Subcutaneous adipose tissue (tissue), 4 donors: ENCODE data around the gene MTMR1. TPM values are rescaled to one million over a fixed set of nuclear protein-coding genes. Genes with fewer than 3 reads are reported as not detected.

Source experiments
- CTCF ChIP-seq: fragments of 450-650 bp; IDR thresholded peaks from one replicate; pipeline ENCODE4 v1.5.1; 2016; ENCODE audit warnings: low read depth, mild to moderate bottlenecking, control low read depth, antibody characterized with exemption, moderate library complexity
- total RNA-seq, 4 donors: library from RNA; depleted of rRNA; stranded (reverse); fragments of >200 nt; gene quantifications; one replicate each; pipeline ENCODE4 v1.1.0, GENCODE V29; 2016

The MTMR1 gene
- total RNA-seq, 4 donors from 2014 or later = 13.4 to 16.8 (median 15.0) TPM

- TF ChIP-seq CTCF = no peak
These were observed 58.9 kb downstream of the MTMR1 start for GRCh38 chrX:150752124-150752523.

GRCh38 chrX:150753357-150753756 is 60.2 kb downstream of the MTMR1 start:
- no peak for TF ChIP-seq CTCF

- TF ChIP-seq CTCF = no peak
These were observed 60.8 kb downstream of the MTMR1 start for GRCh38 chrX:150753968-150754367.

- TF ChIP-seq CTCF = no peak
These were observed 64.2 kb downstream of the MTMR1 start for GRCh38 chrX:150757371-150757770.

GRCh38 chrX:150759568-150760416 is 66.6 kb downstream of the MTMR1 start:
- no peak for TF ChIP-seq CTCF

- no peak for TF ChIP-seq CTCF
These were observed 68.1 kb downstream of the MTMR1 start for GRCh38 chrX:150761176-150761818.

GRCh38 chrX:150761819-150762216 is 68.6 kb downstream of the MTMR1 start:
- TF ChIP-seq CTCF = no peak
